ENCODE measurements around the gene BCAT1.
"Not testable (repeated sequence)": the region's sequence is repeated elsewhere in the genome, so short reads cannot be mapped to it uniquely, and the experiment has no call there.

Gene BCAT1

GRCh38 chr12:24928131-24928530 lies 20.8 kb downstream of the BCAT1 start:
- no peak overlapping the region for H3K4me3 ChIP-seq (replicated peaks in 1 of 2; ENCODE audit: low read depth in 2 of 2, low read length in 2 of 2)
- no peak for DNase-seq (ENCODE audit: low read depth in 2 of 2)
- TF ChIP-seq, protein P1, sequence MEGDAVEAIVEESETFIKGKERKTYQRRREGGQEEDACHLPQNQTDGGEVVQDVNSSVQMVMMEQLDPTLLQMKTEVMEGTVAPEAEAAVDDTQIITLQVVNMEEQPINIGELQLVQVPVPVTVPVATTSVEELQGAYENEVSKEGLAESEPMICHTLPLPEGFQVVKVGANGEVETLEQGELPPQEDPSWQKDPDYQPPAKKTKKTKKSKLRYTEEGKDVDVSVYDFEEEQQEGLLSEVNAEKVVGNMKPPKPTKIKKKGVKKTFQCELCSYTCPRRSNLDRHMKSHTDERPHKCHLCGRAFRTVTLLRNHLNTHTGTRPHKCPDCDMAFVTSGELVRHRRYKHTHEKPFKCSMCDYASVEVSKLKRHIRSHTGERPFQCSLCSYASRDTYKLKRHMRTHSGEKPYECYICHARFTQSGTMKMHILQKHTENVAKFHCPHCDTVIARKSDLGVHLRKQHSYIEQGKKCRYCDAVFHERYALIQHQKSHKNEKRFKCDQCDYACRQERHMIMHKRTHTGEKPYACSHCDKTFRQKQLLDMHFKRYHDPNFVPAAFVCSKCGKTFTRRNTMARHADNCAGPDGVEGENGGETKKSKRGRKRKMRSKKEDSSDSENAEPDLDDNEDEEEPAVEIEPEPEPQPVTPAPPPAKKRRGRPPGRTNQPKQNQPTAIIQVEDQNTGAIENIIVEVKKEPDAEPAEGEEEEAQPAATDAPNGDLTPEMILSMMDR (IDR thresholded peaks at IDR 0.05; ENCODE audit: low read depth, low read length) = no peak

- H3K4me3 ChIP-seq (replicated peaks in 1 of 2; ENCODE audit: low read depth in 2 of 2, low read length in 2 of 2); DNase-seq (ENCODE audit: low read depth in 2 of 2): not testable (repeated sequence)
These were observed 22.8 kb downstream of the BCAT1 start for GRCh38 chr12:24926080-24926479.

DNA sequence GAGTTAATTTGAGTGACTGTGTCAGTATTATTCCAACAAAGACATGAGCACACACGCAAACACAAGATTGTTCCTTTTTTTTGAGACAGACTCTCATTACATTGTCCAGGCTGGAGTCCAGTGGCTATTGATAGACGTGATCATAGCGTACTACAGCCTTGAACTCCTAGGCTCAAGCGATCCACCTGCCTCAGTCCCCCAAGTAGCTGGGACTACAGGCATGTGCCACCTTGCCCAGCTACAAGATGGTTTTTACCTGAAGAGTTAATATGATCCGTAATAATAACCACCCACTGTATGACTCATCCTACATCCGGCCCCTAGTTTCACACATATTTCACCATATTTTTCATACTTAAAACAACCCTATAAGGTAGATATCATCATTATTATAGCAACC lies 26.8 kb downstream of the BCAT1 start:
- DNase-seq (ENCODE audit: low read depth in 2 of 2) = peak in 1 of 2 donors; percentile 44
- TF ChIP-seq, protein P1 (IDR thresholded peaks at IDR 0.05; ENCODE audit: low read depth, low read length) = no peak
- H3K4me3 ChIP-seq (replicated peaks in 1 of 2; ENCODE audit: low read depth in 2 of 2, low read length in 2 of 2) = no peak overlapping the region

DNA sequence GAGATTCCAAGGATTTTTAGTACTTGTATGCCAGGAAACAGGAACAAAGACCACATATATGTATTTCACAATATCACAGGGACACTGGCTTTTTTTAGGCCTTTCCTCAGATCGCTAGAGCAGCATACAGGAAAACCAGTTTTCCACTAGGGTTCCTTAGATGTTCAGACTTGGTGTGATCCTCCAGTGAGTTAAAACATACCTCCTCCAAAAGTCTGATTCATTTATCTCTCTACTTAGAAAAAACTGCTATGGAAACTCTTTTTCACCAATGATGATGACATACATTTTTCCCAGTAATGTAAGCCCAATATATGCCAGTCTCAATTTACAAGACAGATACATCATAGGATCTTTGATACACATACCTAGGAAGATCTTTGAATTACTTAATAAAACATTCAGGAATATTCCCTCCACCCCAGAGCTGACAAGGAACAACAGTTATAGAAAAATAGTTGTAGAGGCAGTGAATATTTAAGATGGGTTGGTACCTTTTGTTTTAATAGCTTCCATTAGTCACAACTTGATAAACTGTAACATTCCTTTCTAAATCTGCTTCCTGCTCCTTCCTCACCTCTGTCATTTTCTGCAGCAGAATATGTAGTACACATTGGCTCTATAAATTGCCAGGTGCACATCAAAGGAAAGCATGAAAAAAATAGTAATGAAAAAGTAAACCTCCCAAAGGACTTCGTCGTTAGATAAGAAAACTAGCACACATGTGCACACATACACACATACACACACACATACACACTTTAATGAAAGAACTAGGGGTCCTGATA lies 27.5 kb downstream of the BCAT1 start:
- peak; percentile 61 to 67 for DNase-seq (ENCODE audit: low read depth in 2 of 2)
- TF ChIP-seq, protein P1 (IDR thresholded peaks at IDR 0.05; ENCODE audit: low read depth, low read length) = no peak
- H3K4me3 ChIP-seq (replicated peaks in 1 of 2; ENCODE audit: low read depth in 2 of 2, low read length in 2 of 2) = no peak overlapping the region

GRCh38 chr12:24920141-24920540 lies 28.8 kb downstream of the BCAT1 start:
- DNase-seq (ENCODE audit: low read depth in 2 of 2) = no peak
- TF ChIP-seq, protein P1 (IDR thresholded peaks at IDR 0.05; ENCODE audit: low read depth, low read length) = no peak
- H3K4me3 ChIP-seq (replicated peaks in 1 of 2; ENCODE audit: low read depth in 2 of 2, low read length in 2 of 2) = no peak overlapping the region

GRCh38 chr12:24919346-24920001 lies 29.4 kb downstream of the BCAT1 start:
- H3K4me3 ChIP-seq (replicated peaks in 1 of 2; ENCODE audit: low read depth in 2 of 2, low read length in 2 of 2) = no peak overlapping the region
- no peak for DNase-seq (ENCODE audit: low read depth in 2 of 2)
- TF ChIP-seq, protein P1 (IDR thresholded peaks at IDR 0.05; ENCODE audit: low read depth, low read length) = no peak

DNA sequence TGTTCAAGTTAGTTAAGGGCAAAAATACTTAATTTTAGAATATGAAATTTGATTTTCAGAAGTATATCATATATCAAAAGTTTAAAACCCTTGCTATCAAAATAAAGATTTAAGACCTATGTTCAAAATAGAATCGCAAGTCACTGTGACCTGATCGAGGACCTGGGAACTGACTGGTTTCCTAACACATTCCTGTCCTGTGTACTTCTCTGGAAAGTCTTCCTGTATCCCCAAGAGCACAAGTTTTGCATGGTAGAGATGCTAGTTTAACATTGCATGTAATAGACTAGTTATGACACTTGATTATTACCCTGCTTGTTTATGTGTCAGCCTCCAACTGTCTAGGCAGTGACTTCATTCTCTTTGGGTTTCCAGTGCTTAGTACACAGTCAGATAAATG lies 30.3 kb downstream of the BCAT1 start:
- DNase-seq (ENCODE audit: low read depth in 2 of 2) = no peak
- TF ChIP-seq, protein P1 (IDR thresholded peaks at IDR 0.05; ENCODE audit: low read depth, low read length) = no peak
- no peak overlapping the region for H3K4me3 ChIP-seq (replicated peaks in 1 of 2; ENCODE audit: low read depth in 2 of 2, low read length in 2 of 2)
